Activated gamma-delta T cell (primary cell): ENCODE measurements around the gene CDC42EP1.
A peak's percentile ranks its signal among the peaks of the same experiment; 100 is the strongest.

Experiments used
- DNase-seq: peaks from one replicate; lab custom pipeline; 2025; lab: John Stamatoyannopoulos, UW

Gene CDC42EP1

GRCh38 chr22:37560608-37561211, 430 bp downstream of the CDC42EP1 start:
- no peak for DNase-seq

GRCh38 chr22:37561212-37562048, 1.1 kb downstream of the CDC42EP1 start:
- DNase-seq = peak; percentile 35

DNA sequence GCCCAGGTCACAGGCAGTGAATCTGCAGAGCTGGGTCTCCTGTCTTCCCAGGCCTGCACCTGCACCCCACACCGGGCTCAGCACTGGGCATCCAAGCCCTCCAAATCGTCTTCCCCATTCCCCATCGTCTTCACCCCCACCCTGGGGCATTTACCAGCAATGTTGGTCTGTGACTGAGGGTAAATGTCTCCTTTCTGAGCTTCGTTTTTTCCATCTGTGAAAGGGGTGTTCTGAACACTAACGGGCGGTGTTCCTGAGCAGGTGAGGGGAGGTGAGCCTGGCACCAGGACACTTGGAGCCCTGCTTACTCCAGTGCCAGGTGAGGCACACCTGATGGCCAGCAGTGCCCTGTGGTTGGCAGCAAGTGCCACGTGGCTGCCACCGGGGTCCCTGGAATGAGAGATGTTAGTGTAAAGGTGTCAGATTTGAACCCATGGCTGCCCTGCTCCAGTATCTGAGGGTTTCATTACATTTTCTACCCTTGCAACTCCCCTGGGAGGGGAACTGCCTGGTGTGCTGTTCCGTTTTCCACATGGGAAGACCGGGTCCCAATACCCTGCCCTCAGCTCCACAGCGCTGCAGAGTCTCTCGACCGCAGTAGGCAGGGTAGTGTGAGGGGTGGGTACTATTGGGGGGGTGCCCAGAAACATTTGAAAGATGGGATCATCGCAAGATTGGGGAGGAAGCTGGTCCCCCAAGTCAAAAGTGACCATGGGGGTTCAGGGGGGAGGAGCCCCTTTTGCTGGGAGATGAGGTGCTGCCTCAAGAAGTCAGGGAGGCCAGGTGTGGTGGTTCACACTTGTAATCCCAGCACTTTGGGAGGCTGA, 2.0 kb downstream of the CDC42EP1 start:
- DNase-seq = no peak

DNA sequence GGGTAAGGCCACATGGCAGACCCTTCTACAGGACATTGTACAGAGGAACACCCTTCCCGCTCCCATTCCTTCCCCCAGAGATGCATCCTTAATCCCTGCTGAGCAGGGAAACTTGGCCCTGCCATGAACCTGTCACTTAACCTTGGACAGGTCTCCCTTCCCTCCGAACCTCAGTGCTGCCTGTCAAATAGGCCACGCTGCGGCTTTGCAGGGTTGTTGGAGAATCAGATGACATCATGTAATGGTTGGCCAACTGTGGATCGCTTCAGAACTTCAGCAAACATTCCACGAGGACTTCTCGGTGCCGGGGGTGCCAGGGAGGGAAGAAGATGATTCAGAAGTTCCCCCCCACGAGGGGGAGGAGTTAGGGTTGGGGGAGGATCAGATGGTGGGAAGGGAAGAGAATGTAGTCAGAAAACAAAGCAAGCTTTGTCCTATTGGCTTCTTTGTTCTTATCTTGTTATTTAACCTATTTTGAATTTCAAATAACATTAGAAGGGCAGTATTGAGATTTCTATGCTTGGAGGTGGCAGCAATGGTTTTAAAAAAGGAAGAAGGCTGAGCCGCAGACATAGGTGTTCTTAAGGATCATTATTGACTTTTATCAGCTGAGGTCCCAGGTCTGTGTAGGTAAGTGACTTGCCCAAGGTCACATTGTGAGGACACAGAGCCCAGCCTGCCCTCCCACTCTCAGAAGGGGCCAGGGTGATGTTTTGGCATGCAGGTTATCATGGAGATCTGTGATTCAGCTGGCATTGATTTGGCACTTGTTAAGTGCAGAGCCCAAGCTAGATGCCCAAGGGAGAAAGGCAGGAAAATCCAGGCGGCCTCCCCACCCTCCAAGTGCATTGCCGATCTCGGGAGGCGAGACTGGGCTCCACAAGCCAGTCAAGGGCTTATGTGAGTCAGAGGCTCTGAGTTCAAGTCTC, 3.1 kb downstream of the CDC42EP1 start:
- no peak for DNase-seq

- DNase-seq = no peak
Measured at GRCh38 chr22:37564111-37564711, 3.9 kb downstream of the CDC42EP1 start.

GRCh38 chr22:37565830-37566229, 5.5 kb downstream of the CDC42EP1 start:
- no peak for DNase-seq

DNA sequence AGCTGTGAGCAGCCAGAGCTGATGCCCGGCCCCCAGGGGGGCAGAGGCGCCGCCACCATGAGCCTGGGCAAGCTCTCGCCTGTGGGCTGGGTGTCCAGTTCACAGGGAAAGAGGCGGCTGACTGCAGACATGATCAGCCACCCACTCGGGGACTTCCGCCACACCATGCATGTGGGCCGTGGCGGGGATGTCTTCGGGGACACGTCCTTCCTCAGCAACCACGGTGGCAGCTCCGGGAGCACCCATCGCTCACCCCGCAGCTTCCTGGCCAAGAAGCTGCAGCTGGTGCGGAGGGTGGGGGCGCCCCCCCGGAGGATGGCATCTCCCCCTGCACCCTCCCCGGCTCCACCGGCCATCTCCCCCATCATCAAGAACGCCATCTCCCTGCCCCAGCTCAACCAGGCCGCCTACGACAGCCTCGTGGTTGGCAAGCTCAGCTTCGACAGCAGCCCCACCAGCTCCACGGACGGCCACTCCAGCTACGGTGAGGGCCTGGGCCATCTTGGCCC, 6.1 kb downstream of the CDC42EP1 start:
- peak; percentile 42 for DNase-seq

- peak; percentile 72 for DNase-seq
Measured at GRCh38 chr22:37566903-37567798, 6.9 kb downstream of the CDC42EP1 start.

GRCh38 chr22:37568012-37568411, 7.7 kb downstream of the CDC42EP1 start:
- no peak for DNase-seq

DNA sequence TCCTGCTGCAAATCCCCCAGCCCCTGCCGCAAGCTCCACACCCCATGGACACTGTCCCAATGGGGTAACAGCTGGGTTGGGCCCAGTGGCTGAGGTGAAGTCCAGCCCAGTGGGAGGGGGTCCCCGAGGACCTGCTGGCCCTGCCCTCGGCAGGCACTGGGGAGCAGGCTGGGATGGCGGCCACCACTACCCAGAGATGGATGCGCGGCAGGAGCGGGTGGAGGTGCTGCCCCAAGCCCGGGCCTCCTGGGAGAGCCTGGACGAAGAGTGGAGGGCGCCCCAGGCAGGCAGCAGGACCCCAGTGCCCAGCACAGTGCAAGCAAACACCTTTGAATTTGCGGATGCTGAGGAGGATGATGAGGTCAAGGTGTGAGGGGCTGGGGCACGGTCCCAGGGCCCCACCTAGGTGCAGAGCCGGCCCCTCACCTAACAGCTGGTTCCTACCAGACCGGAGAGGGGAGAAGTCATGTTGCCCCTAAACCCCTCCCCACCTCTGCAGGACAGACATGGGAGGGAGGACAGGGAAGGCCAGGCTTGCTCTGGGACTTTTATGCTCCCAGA, 8.2 kb downstream of the CDC42EP1 start:
- DNase-seq = no peak

- DNase-seq = no peak
Measured at GRCh38 chr22:37569009-37569920, 9.0 kb downstream of the CDC42EP1 start.

DNA sequence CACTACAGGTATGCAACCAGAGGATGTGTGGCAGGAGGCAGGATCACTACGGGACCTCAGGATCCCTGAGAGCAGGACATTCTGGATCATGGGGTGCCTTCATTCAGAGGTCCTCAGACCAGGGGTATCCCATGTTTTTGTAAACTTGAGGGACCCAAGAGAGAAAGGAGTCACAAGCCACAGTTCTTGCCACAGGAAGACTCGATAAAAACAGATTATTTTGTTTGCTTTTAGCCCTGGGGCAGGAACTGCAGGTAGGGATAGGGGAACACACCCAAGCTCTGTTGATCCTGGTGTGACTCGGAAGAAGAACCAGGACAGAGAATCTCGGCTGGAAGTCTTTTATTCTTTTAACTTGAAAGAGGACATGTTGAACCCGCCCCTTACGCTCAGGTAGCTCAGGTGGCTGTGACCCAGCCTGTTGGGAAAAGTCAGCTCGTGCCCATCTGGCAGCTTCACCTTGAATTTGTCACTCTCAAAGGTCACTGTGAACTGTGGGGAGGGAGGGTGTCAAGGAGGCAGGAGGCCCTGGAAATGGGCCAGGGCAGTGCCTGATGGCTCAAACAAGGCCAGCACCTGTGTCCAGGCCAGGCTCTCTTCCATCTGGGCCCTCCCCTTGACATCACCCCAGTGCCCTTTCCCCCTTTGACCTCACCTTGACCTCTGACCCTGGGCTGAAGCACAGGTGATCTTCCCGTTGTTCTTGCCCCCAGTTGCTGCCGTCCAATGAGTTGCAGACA, 9.8 kb downstream of the CDC42EP1 start:
- no peak for DNase-seq

- DNase-seq = no peak
Measured at GRCh38 chr22:37570661-37570976, 10.3 kb downstream of the CDC42EP1 start.

DNA sequence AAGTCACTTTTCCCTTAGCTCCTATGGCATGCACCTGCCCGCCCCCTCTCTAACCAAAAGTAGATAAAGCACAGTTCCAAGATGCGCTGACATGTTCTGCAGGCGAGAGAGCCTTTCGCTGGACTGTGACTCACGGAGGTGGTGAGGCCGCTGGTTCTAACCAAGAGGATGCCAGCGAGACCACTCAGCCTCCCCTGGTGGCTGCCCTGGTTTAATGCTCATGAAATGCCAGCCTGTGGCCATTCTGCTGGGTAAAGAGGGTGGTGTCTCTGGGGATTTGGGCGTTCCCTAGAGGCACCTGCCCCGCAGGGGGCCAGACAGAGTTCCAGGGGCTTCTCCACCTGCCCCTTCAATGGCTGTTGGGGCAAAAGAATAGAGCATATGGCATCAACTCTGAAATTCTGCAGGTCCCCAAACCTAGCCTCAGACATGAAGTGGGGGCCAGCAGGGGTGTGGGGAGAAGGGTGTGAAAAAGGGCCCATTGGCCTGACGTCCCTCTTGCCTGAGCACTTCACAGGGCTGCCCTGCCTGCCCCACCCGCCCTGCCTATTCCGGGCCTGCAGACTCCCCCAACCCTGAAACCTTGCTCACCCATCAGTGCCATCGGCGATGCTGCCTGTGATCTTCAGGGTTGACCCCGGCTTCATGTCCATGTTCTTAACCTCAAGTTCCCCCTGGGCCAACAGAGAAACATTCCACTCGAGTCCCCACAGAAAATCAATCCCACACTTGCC, 11.1 kb downstream of the CDC42EP1 start:
- DNase-seq = no peak

DNA sequence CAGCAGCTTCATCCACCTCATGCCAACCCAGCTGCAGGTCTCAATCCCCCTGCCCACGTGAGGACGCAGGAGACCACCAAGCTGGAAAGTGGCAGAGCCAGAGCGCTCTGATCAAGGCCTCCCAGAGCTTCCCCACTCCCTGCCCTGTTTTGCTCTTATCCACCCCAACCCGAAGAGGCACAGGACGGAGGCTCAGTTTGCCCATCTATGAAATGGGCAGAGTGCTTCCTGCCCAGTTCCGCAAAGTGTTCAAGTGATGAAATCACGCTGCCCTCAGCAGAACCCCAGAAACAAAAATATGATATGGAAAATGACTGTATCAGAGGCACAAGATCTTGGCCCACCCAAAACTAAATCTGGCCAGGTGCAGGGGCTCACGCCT, 11.7 kb downstream of the CDC42EP1 start:
- DNase-seq = no peak

- no peak for DNase-seq
Measured at GRCh38 chr22:37575490-37576003, 15.3 kb downstream of the CDC42EP1 start.

GRCh38 chr22:37578002-37578401, 17.7 kb downstream of the CDC42EP1 start:
- DNase-seq = no peak
